Spleen (tissue), 7 donors: ENCODE measurements around the gene OR5H1.

Experiments used
- CTCF ChIP-seq, 11 experiments: fragments of 200-600 bp in 7 of 11; fragments of 450-650 bp in 4 of 11; sonication (generic) in 4 of 11; IDR thresholded peaks in 8 of 11; conservative IDR thresholded peaks in 3 of 11; 1 replicate in 7 of 11; 2 replicates in 4 of 11; pipeline versions ENCODE4 v1.4.0 to v1.8.0; 2016 to 2021; ENCODE audit warnings: antibody characterized with exemption in 11 of 11, inconsistent platforms in 4 of 11, mild to moderate bottlenecking in 1 of 11
- POLR2A ChIP-seq, 3 donors: fragments of 450-650 bp; IDR thresholded peaks; one replicate each; pipeline ENCODE4 v1.5.1; 2017; ENCODE audit warnings: antibody characterized with exemption in 3 of 3, mild to moderate bottlenecking in 1 of 3
- POLR2AphosphoS5 ChIP-seq, 3 donors: sonication (generic); formaldehyde crosslinking; IDR thresholded peaks; one replicate each; pipeline ENCODE4 v1.5.1; 2017; ENCODE audit warnings: antibody characterized with exemption in 3 of 3
- donor health status: DM: no; HTN: no; CAD: no; lungs with moderate emphysema.
- donor health status: DM: no; HTN: no; CAD: no.
- donor health status: DM: no; HTN: no; CAD: no.

GRCh38 chr3:98151241-98151640 is 20.7 kb downstream of the OR5H1 start:
- TF ChIP-seq CTCF (IDR thresholded peaks at IDR 0.05 in 8 of 11, conservative IDR thresholded peaks at IDR 0.05 in 3 of 11) = no peak
- no peak for TF ChIP-seq POLR2A (IDR thresholded peaks at IDR 0.05)
- TF ChIP-seq POLR2AphosphoS5 (IDR thresholded peaks at IDR 0.05) = no peak
